ENCODE measurements around the gene CFAP46. TPM values are rescaled to one million over a fixed set of nuclear protein-coding genes. Genes with fewer than 3 reads are reported as not detected.

CFAP46 gene
- total RNA-seq, 1 donor: under 0.01 TPM

- no peak overlapping the region for H3K27ac ChIP-seq (ENCODE audit: low read depth, low read length)
- H3K27me3 ChIP-seq (ENCODE audit: insufficient read depth, low read length): peaks cover 6% of the 10 kb centered on the region
- no peak overlapping the region for H3K4me3 ChIP-seq (ENCODE audit: insufficient read depth, low read length)
- no peak overlapping the region for H2AFZ ChIP-seq (ENCODE audit: low read length)
- no peak for DNase-seq (ENCODE audit: insufficient read length, low spot score, missing footprints)
- no peak overlapping the region for H3K4me2 ChIP-seq (ENCODE audit: insufficient read depth, low read length)
- no peaks in the 10 kb centered on the region for H4K20me1 ChIP-seq (ENCODE audit: insufficient read depth, low read length)
- no peaks in the 10 kb centered on the region for H3K9me3 ChIP-seq (ENCODE audit: low read depth, low read length)
- no peaks in the 10 kb centered on the region for H3K36me3 ChIP-seq (ENCODE audit: insufficient read depth, low read length)
- H3K79me2 ChIP-seq (ENCODE audit: insufficient read depth, low read length): no peaks in the 10 kb centered on the region
- no peak for TF ChIP-seq CTCF (IDR thresholded peaks at IDR 0.05; ENCODE audit: extremely low read depth, low read depth, low read length)
- no peaks in the 10 kb centered on the region for H3K4me1 ChIP-seq (ENCODE audit: insufficient read depth, low read length)
Observed at GRCh38 chr10:132814469-132814856, 127.9 kb downstream of the CFAP46 start.

DNA sequence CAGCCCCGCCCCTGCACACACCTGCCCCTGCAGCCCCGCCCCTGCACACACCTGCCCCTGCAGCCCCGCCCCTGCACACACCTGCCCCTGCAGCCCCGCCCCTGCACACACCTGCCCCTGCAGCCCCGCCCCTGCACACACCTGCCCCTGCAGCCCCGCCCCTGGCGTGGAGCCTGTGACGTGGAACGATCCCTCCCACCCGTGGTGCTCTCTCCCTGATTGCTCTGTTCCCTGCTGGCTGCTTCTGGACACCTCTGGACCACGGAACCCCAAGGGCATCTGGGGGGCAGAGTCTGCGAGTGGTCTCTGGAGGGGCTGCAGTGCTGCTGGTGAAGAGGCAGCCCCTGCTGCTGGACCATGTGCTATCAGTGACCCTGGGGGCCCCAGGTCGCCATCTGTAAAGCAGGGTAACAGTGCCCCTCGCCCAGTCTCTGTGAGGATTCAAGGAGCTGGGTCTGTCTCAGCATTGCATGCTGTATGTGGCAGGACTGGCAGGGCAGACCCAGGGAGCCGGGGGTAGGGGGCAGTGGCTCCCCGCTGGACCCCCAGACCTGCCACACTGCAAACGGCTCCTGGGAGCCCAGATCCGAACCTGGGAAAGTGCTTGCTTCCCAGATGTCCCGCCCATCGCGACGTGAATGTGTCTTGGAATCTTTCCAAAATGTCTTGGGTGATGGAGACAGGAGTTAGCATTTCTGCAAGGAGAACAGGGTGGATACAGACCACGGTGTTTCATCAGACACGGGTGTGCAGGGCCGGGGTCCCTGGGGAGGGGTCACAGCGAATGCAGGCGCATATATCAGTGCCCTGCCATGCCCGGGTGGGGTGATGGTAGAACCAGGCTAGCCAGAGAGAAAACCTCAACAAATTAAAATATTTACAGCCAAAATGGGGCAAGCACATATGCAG, 128.6 kb downstream of the CFAP46 start:
- TF ChIP-seq CTCF (IDR thresholded peaks at IDR 0.05; ENCODE audit: extremely low read depth, low read depth, low read length): no peak
- H3K9me3 ChIP-seq (ENCODE audit: low read depth, low read length): no peaks in the 10 kb centered on the region
- no peaks in the 10 kb centered on the region for H3K4me1 ChIP-seq (ENCODE audit: insufficient read depth, low read length)
- peaks cover 9% of the 10 kb centered on the region for H3K27me3 ChIP-seq (ENCODE audit: insufficient read depth, low read length)
- DNase-seq (ENCODE audit: insufficient read length, low spot score, missing footprints): no peak
- H3K27ac ChIP-seq (ENCODE audit: low read depth, low read length): no peak overlapping the region
- H3K4me3 ChIP-seq (ENCODE audit: insufficient read depth, low read length): no peak overlapping the region
- no peak overlapping the region for H3K4me2 ChIP-seq (ENCODE audit: insufficient read depth, low read length)
- H3K79me2 ChIP-seq (ENCODE audit: insufficient read depth, low read length): no peaks in the 10 kb centered on the region
- H2AFZ ChIP-seq (ENCODE audit: low read length): no peak overlapping the region
- no peaks in the 10 kb centered on the region for H4K20me1 ChIP-seq (ENCODE audit: insufficient read depth, low read length)
- no peaks in the 10 kb centered on the region for H3K36me3 ChIP-seq (ENCODE audit: insufficient read depth, low read length)

- DNase-seq (ENCODE audit: insufficient read length, low spot score, missing footprints): no peak
- no peaks in the 10 kb centered on the region for H3K9me3 ChIP-seq (ENCODE audit: low read depth, low read length)
- H3K27me3 ChIP-seq (ENCODE audit: insufficient read depth, low read length): peaks cover 9% of the 10 kb centered on the region
- TF ChIP-seq CTCF (IDR thresholded peaks at IDR 0.05; ENCODE audit: extremely low read depth, low read depth, low read length): no peak
- no peak overlapping the region for H3K27ac ChIP-seq (ENCODE audit: low read depth, low read length)
- no peak overlapping the region for H3K4me2 ChIP-seq (ENCODE audit: insufficient read depth, low read length)
- H3K4me3 ChIP-seq (ENCODE audit: insufficient read depth, low read length): no peak overlapping the region
- H3K4me1 ChIP-seq (ENCODE audit: insufficient read depth, low read length): no peaks in the 10 kb centered on the region
- no peaks in the 10 kb centered on the region for H3K36me3 ChIP-seq (ENCODE audit: insufficient read depth, low read length)
- H2AFZ ChIP-seq (ENCODE audit: low read length): no peak overlapping the region
- no peaks in the 10 kb centered on the region for H3K79me2 ChIP-seq (ENCODE audit: insufficient read depth, low read length)
- H4K20me1 ChIP-seq (ENCODE audit: insufficient read depth, low read length): no peaks in the 10 kb centered on the region
Observed at GRCh38 chr10:132813001-132813401, 129.4 kb downstream of the CFAP46 start.

- no peak overlapping the region for H2AFZ ChIP-seq (ENCODE audit: low read length)
- no peaks in the 10 kb centered on the region for H4K20me1 ChIP-seq (ENCODE audit: insufficient read depth, low read length)
- H3K36me3 ChIP-seq (ENCODE audit: insufficient read depth, low read length): no peaks in the 10 kb centered on the region
- TF ChIP-seq CTCF (IDR thresholded peaks at IDR 0.05; ENCODE audit: extremely low read depth, low read depth, low read length): no peak
- H3K9me3 ChIP-seq (ENCODE audit: low read depth, low read length): no peaks in the 10 kb centered on the region
- DNase-seq (ENCODE audit: insufficient read length, low spot score, missing footprints): no peak
- H3K4me3 ChIP-seq (ENCODE audit: insufficient read depth, low read length): no peak overlapping the region
- no peaks in the 10 kb centered on the region for H3K4me1 ChIP-seq (ENCODE audit: insufficient read depth, low read length)
- no peaks in the 10 kb centered on the region for H3K79me2 ChIP-seq (ENCODE audit: insufficient read depth, low read length)
- H3K4me2 ChIP-seq (ENCODE audit: insufficient read depth, low read length): no peak overlapping the region
- H3K27me3 ChIP-seq (ENCODE audit: insufficient read depth, low read length): peaks cover 8% of the 10 kb centered on the region
- no peak overlapping the region for H3K27ac ChIP-seq (ENCODE audit: low read depth, low read length)
Observed at GRCh38 chr10:132812520-132812919, 129.8 kb downstream of the CFAP46 start.
